ENCODE results near the gene TGFBR3. TPM values are rescaled to one million over a fixed set of nuclear protein-coding genes. Genes with fewer than 3 reads are reported as not detected.

Gene TGFBR3
- total RNA-seq, 2 experiments from 2014 or later: 31.5 to 36.6 TPM

GRCh38 chr1:91774520-91775203 lies 111.3 kb downstream of the TGFBR3 start:
- Histone ChIP-seq H3K4me1 (ENCODE audit: insufficient read depth, low read length) (no peaks in the 10 kb centered on the region), H3K36me3 (ENCODE audit: insufficient read depth, low read length) (no peaks in the 10 kb centered on the region), H3K9me3 (ENCODE audit: control insufficient read depth in 1 of 2, insufficient read depth in 1 of 2, low read length in 2 of 2) (no peaks in the 10 kb centered on the region), H3K27ac (ENCODE audit: low read depth in 1 of 2, low read length in 2 of 2) (no peak overlapping the region), H3K27me3 (ENCODE audit: control insufficient read depth in 1 of 2, insufficient read depth in 2 of 2, low read length in 2 of 2) (no peaks in the 10 kb centered on the region), H3K4me3 (ENCODE audit: low read length) (no peak overlapping the region)
- H3K36me3 Mint-ChIP-seq (ENCODE audit: low read depth): no peaks in the 10 kb centered on the region
- H3K9me3 Mint-ChIP-seq: no peaks in the 10 kb centered on the region
- intact Hi-C loops (cut with DNase I, micrococcal nuclease): no loop called here
- H3K27ac Mint-ChIP-seq: no peak overlapping the region
- POLR2A ChIA-PET: no interaction called here
- ATAC-seq (ENCODE audit: poor library complexity) (no peak), DNase-seq (no peak)
- CTCF ChIA-PET: no interaction called here
- H3K4me3 Mint-ChIP-seq: no peak overlapping the region
- no peaks in the 10 kb centered on the region for H3K27me3 Mint-ChIP-seq
- TF ChIP-seq CTCF (IDR thresholded peaks at IDR 0.05): no peak
- H3K4me1 Mint-ChIP-seq (ENCODE audit: low read depth): no peaks in the 10 kb centered on the region

- H3K36me3 Mint-ChIP-seq (ENCODE audit: low read depth): no peaks in the 10 kb centered on the region
- intact Hi-C loops (cut with DNase I, micrococcal nuclease): no loop called here
- ATAC-seq (ENCODE audit: poor library complexity): no peak
- no peak overlapping the region for H3K4me3 ChIP-seq (ENCODE audit: low read length)
- peaks cover under 1% of the 10 kb centered on the region for H3K36me3 ChIP-seq (ENCODE audit: insufficient read depth, low read length)
- H3K4me1 ChIP-seq (ENCODE audit: insufficient read depth, low read length): no peaks in the 10 kb centered on the region
- no peaks in the 10 kb centered on the region for H3K4me1 Mint-ChIP-seq (ENCODE audit: low read depth)
- POLR2A ChIA-PET: no interaction called here
- no peak overlapping the region for H3K27ac ChIP-seq (ENCODE audit: low read depth in 1 of 2, low read length in 2 of 2)
- CTCF ChIA-PET: interaction anchor here (0.6 to 1.0 kb wide), 3 partner anchors 13 to 456 kb away, joined by 3 read pairs; partner anchors contain the start of gene TGFBR3
- TF ChIP-seq CTCF (IDR thresholded peaks at IDR 0.05): no peak
- H3K9me3 Mint-ChIP-seq: no peaks in the 10 kb centered on the region
- H3K9me3 ChIP-seq (ENCODE audit: control insufficient read depth in 1 of 2, insufficient read depth in 1 of 2, low read length in 2 of 2): no peaks in the 10 kb centered on the region
- H3K4me3 Mint-ChIP-seq: no peak overlapping the region
- no peaks in the 10 kb centered on the region for H3K27me3 ChIP-seq (ENCODE audit: control insufficient read depth in 1 of 2, insufficient read depth in 2 of 2, low read length in 2 of 2)
- no peaks in the 10 kb centered on the region for H3K27me3 Mint-ChIP-seq
- no peak for DNase-seq
- no peak overlapping the region for H3K27ac Mint-ChIP-seq
Measured at GRCh38 chr1:91771717-91772116, 114.2 kb downstream of the TGFBR3 start.

- ATAC-seq (ENCODE audit: poor library complexity): no peak
- H3K27ac Mint-ChIP-seq: no peak overlapping the region
- ChIA-PET CTCF (no interaction called here), POLR2A (no interaction called here)
- H3K27ac ChIP-seq (ENCODE audit: low read depth in 1 of 2, low read length in 2 of 2): no peak overlapping the region
- TF ChIP-seq CTCF (IDR thresholded peaks at IDR 0.05): no peak
- no peaks in the 10 kb centered on the region for H3K27me3 ChIP-seq (ENCODE audit: control insufficient read depth in 1 of 2, insufficient read depth in 2 of 2, low read length in 2 of 2)
- no peaks in the 10 kb centered on the region for H3K4me1 ChIP-seq (ENCODE audit: insufficient read depth, low read length)
- H3K4me3 Mint-ChIP-seq: no peak overlapping the region
- H3K9me3 ChIP-seq (ENCODE audit: control insufficient read depth in 1 of 2, insufficient read depth in 1 of 2, low read length in 2 of 2): no peaks in the 10 kb centered on the region
- peaks cover 2% of the 10 kb centered on the region for H3K36me3 ChIP-seq (ENCODE audit: insufficient read depth, low read length)
- no peaks in the 10 kb centered on the region for H3K36me3 Mint-ChIP-seq (ENCODE audit: low read depth)
- H3K9me3 Mint-ChIP-seq: no peaks in the 10 kb centered on the region
- intact Hi-C loops (cut with DNase I, micrococcal nuclease): no loop called here
- H3K4me1 Mint-ChIP-seq (ENCODE audit: low read depth): no peaks in the 10 kb centered on the region
- no peak for DNase-seq
- H3K4me3 ChIP-seq (ENCODE audit: low read length): no peak overlapping the region
- H3K27me3 Mint-ChIP-seq: no peaks in the 10 kb centered on the region
Measured at GRCh38 chr1:91770667-91771268, 115.2 kb downstream of the TGFBR3 start.
